Measurements from ENCODE around the gene SNRPB.

Gene SNRPB

DNA sequence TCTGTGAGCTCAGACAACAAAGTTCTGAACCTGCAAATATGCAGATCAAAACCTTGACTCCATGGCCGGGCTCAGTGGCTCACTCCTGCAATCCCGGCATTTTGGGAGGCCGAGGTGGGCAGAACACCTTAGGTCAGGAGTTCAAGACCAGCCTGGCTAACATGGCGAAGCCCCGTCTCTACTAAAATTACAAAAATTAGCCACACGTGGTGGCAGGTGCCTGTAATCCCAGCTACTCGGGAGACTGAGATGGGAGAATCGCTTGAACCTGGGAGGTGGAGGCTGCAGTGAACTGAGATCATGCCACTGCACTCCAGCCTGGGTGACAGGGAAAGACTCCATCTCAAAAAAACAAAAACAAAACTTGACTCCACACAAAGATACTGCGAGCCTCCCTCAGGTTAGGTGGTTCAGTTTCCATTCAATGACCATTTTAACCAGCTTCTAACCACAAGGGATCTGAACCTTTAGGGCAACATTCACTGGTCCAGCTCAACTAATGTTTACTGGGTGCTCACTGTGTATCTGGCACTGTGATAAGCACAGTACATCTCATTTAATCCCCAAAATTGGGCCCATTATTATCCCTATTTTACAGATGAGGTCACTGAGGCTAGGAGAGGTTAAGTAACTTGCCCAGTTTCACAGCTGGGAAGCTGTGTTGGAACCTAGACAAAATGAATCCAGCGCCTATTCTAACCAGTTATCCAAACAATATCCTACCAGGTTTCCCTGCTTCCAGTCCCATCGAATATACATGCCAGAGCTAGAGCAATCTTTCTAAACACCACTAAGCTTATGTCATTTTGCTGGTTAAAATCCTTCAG, 1.8 kb downstream of the SNRPB start:
- Histone ChIP-seq H3K4me3 (ENCODE audit: low read depth in 1 of 2, low read length in 1 of 2) (no peak overlapping the region), H3K4me1 (ENCODE audit: control insufficient read depth in 1 of 2, insufficient read depth in 1 of 2, low read depth in 1 of 2, low read length in 1 of 2) (peaks cover 21 to 25% of the 10 kb centered on the region in 2 experiments), H3K9me3 (no peaks in the 10 kb centered on the region), H3K36me3 (peaks cover 37% of the 10 kb centered on the region), H3K27ac (no peak overlapping the region), H3K27me3 (no peaks in the 10 kb centered on the region)
- TF ChIP-seq, protein P1, sequence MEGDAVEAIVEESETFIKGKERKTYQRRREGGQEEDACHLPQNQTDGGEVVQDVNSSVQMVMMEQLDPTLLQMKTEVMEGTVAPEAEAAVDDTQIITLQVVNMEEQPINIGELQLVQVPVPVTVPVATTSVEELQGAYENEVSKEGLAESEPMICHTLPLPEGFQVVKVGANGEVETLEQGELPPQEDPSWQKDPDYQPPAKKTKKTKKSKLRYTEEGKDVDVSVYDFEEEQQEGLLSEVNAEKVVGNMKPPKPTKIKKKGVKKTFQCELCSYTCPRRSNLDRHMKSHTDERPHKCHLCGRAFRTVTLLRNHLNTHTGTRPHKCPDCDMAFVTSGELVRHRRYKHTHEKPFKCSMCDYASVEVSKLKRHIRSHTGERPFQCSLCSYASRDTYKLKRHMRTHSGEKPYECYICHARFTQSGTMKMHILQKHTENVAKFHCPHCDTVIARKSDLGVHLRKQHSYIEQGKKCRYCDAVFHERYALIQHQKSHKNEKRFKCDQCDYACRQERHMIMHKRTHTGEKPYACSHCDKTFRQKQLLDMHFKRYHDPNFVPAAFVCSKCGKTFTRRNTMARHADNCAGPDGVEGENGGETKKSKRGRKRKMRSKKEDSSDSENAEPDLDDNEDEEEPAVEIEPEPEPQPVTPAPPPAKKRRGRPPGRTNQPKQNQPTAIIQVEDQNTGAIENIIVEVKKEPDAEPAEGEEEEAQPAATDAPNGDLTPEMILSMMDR (IDR thresholded peaks at IDR 0.05) = no peak

DNA sequence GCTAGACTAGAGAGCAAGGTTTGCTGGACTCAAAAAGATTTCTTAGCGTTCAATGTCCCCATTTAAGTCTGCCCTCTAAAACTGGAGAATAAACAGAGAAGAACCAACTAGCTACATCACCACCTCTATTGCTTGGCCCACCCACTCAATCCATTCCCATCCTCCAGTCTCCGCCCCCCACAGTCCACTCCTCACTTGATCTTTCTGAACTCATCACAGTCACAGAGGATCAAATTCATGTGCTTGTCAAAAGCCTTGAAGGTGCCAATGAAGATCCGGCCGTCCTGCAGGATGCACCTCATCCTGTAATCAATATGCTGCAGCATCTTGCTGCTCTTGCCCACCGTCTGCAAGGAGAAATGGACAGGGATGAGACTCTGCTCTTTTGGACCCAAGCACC, 3.2 kb downstream of the SNRPB start:
- TF ChIP-seq, protein P1 (IDR thresholded peaks at IDR 0.05) = no peak
- no peaks in the 10 kb centered on the region for H3K27me3 ChIP-seq
- peaks cover 51% of the 10 kb centered on the region for H3K36me3 ChIP-seq
- no peaks in the 10 kb centered on the region for H3K9me3 ChIP-seq
- H3K4me3 ChIP-seq (ENCODE audit: low read depth in 1 of 2, low read length in 1 of 2) = no peak overlapping the region
- H3K4me1 ChIP-seq (ENCODE audit: control insufficient read depth in 1 of 2, insufficient read depth in 1 of 2, low read depth in 1 of 2, low read length in 1 of 2) = peaks cover 21 to 25% of the 10 kb centered on the region in 2 experiments
- no peak overlapping the region for H3K27ac ChIP-seq

DNA sequence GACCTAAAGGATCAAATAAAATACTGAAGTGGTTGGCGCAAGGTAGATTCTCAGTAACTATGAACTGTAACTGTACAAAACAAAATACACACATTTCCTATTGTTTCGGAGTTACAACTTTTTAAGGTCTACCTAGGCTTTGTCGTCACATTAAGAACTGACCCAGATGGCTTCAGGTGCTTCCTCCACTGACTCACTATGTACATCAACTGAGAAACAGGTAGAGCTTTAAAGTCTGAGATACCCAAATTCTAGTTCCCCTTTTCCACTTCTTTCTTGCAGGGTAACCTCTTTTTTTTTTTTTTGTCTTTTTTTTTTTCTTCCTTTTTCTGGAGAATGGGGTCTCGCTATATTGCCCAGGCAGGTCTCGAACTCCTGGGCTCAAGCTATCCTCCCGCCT, 5.5 kb downstream of the SNRPB start:
- TF ChIP-seq, protein P1 (IDR thresholded peaks at IDR 0.05) = no peak
- no peaks in the 10 kb centered on the region for H3K27me3 ChIP-seq
- H3K4me3 ChIP-seq (ENCODE audit: low read depth in 1 of 2, low read length in 1 of 2) = no peak overlapping the region
- peaks cover 13 to 18% of the 10 kb centered on the region in 2 experiments for H3K4me1 ChIP-seq (ENCODE audit: control insufficient read depth in 1 of 2, insufficient read depth in 1 of 2, low read depth in 1 of 2, low read length in 1 of 2)
- peaks cover 74% of the 10 kb centered on the region for H3K36me3 ChIP-seq
- H3K27ac ChIP-seq = no peak overlapping the region
- no peaks in the 10 kb centered on the region for H3K9me3 ChIP-seq

DNA sequence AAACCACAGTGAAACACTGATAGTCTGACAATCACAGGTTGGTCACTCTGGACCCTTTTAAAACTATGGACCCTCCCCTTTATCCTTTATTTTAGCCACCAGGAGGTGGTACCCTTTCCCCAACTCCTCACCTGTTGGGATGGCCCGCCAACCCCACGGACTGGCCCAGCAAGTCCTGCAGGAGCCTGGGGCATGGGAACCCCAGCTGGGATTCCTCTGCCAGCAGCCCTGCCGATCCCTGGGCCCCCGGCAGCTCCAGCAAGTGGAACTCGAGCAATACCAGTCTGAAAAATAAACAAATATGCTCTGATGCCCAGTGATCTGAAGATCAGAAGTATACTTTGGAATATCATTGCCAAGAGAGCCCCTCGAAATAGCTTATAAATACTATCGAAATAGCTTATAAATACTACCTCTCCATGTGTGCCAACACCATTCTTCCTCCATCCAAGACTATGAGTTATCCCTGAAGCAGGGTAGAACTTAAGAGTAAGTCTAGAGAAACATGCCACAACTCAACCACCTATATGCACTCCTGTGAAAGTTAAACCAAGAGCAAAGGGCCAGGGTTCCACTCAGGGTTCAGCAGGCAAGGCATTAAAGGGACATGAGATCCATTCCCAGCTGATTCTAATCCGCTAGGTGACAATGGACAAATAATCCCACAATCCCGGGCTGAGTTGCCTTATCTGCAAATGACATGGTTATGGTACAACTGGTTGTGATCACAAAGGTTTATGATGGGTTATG, 6.8 kb downstream of the SNRPB start:
- H3K4me1 ChIP-seq (ENCODE audit: control insufficient read depth in 1 of 2, insufficient read depth in 1 of 2, low read depth in 1 of 2, low read length in 1 of 2) = peaks cover 0 to 5% of the 10 kb centered on the region in 2 experiments
- H3K4me3 ChIP-seq (ENCODE audit: low read depth in 1 of 2, low read length in 1 of 2) = no peak overlapping the region
- H3K27me3 ChIP-seq = no peaks in the 10 kb centered on the region
- no peak overlapping the region for H3K27ac ChIP-seq
- TF ChIP-seq, protein P1 (IDR thresholded peaks at IDR 0.05) = no peak
- no peaks in the 10 kb centered on the region for H3K9me3 ChIP-seq
- peaks cover 85% of the 10 kb centered on the region for H3K36me3 ChIP-seq

DNA sequence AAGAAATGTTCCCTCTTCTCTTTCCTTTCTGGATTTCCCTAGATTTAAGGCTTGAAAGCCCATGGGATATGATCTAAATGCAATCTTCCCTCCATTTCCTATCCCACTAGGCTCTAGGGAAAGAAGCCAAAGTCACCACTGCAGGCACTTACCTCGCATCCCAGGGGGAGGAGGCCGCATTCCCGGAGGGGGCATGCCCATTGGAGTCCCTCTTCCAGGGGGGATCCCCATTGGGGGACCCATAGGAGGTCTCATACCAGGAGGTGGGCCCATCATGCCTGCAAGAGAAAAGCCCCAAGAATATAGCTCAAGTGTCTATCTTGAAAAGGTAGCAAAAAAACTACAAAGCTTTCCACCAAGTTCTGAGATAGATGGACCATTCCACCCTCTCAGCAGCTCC, 8.1 kb downstream of the SNRPB start:
- H3K36me3 ChIP-seq = peaks cover 84% of the 10 kb centered on the region
- TF ChIP-seq, protein P1 (IDR thresholded peaks at IDR 0.05) = no peak
- H3K4me1 ChIP-seq (ENCODE audit: control insufficient read depth in 1 of 2, insufficient read depth in 1 of 2, low read depth in 1 of 2, low read length in 1 of 2) = no peaks in the 10 kb centered on the region
- no peaks in the 10 kb centered on the region for H3K9me3 ChIP-seq
- H3K4me3 ChIP-seq (ENCODE audit: low read depth in 1 of 2, low read length in 1 of 2) = no peak overlapping the region
- H3K27me3 ChIP-seq = no peaks in the 10 kb centered on the region
- H3K27ac ChIP-seq = no peak overlapping the region

All from neutrophil (primary cell).